ENCODE measurements around the gene MOSPD3. TPM values are rescaled to one million over a fixed set of nuclear protein-coding genes. Genes with fewer than 3 reads are reported as not detected.
A peak's percentile ranks its signal among the peaks of the same experiment; 100 is the strongest.

MOSPD3 gene
- total and polyA plus RNA-seq, 10 of the 15 experiments (the other 5 are each of a cell fraction or from before 2014, with no cell fraction given) = 0.61 to 13.6 (median 4.1) TPM

- intact Hi-C loops (cut with micrococcal nuclease; ENCODE audit: unreplicated experiment) (no loop called here), in situ Hi-C loops (cut with MboI) (no loop called here)
- Histone ChIP-seq H3K9me3 (replicated peaks; ENCODE audit: control insufficient read depth, insufficient read depth, low read length) (no peaks in the 10 kb centered on the region), H3K27me3 (replicated peaks in 1 of 2; ENCODE audit: control insufficient read depth in 2 of 2, insufficient read depth in 2 of 2, low read length in 1 of 2) (peaks cover 0 to 3% of the 10 kb centered on the region in 2 experiments; a peak in 2 of 4 replicates), H3K9ac (ENCODE audit: control insufficient read depth, insufficient read depth, low read length) (no peak overlapping the region), H3K27ac (ENCODE audit: control insufficient read depth, insufficient read depth) (no peak overlapping the region), H3K36me3 (ENCODE audit: control insufficient read depth in 2 of 2, insufficient read depth in 2 of 2, low read length in 1 of 2) (no peaks in the 10 kb centered on the region), H3K4me3 (no peak overlapping the region), H4K20me1 (ENCODE audit: control insufficient read depth, insufficient read depth) (no peaks in the 10 kb centered on the region), H3K79me2 (ENCODE audit: control insufficient read depth, insufficient read depth, low read length) (no peaks in the 10 kb centered on the region), H2AFZ (ENCODE audit: control insufficient read depth, low read depth, low read length) (no peak overlapping the region), H3K4me1 (ENCODE audit: control insufficient read depth, insufficient read depth, low read length) (no peaks in the 10 kb centered on the region), H3K4me2 (ENCODE audit: control insufficient read depth, insufficient read depth) (no peak overlapping the region)
- DNase-seq (ENCODE audit: low read depth, low spot score) (no peak), FAIRE-seq (no peak), ATAC-seq (no peak)
- no TSS peak for BruUV-seq (replicated peaks)
- TF ChIP-seq YY1 (IDR thresholded peaks at IDR 0.05; ENCODE audit: low read depth, low read length) (no peak), ZNF592 (IDR thresholded peaks at IDR 0.05) (no peak), RBBP5 (conservative IDR thresholded peaks at IDR 0.05) (no peak), SMAD5 (IDR thresholded peaks at IDR 0.05; ENCODE audit: low read depth) (no peak), ETV6 (conservative IDR thresholded peaks at IDR 0.05 in 1 of 2, IDR thresholded peaks at IDR 0.05 in 1 of 2; ENCODE audit: borderline replicate concordance in 1 of 2, low read depth in 1 of 2) (no peak), BCL3 (IDR thresholded peaks at IDR 0.05; ENCODE audit: borderline replicate concordance, insufficient read depth, low read depth, low read length, poor library complexity, severe bottlenecking) (peak; percentile 90)
- ChIA-PET CTCF (interaction anchor here (0.8 kb wide), 1 partner anchor 189 kb away, joined by 3 read pairs; no protein-coding TSS in a partner anchor), RAD21 (ENCODE audit: unreplicated experiment) (no interaction called here), POLR2A (no interaction called here), SMC1A (ENCODE audit: uncharacterized antibody, unreplicated experiment) (no interaction called here)
- 58% methylated on average over 15 of the region's 15 CpGs for WGBS (ENCODE audit: insufficient coverage, insufficient replicate concordance, low lambda C conversion rate, missing lambda C conversion rate)
Measured at GRCh38 chr7:100649826-100650565, 37.7 kb downstream of the MOSPD3 start.
